T follicular helper cell (primary cell): ENCODE data around the gene NCKAP5L.
A peak's percentile ranks its signal among the peaks of the same experiment; 100 is the strongest.
"Not testable (repeated sequence)": the region's sequence is repeated elsewhere in the genome, so short reads cannot be mapped to it uniquely, and the experiment has no call there.

ENCODE experiments used
- DNase-seq: peaks from one replicate; pipeline ENCODE4 v3.0.0-alpha.2; 2020; ENCODE audit warnings: low read depth
- total RNA-seq, 2 experiments: gene quantifications; one replicate each; lab custom pipeline; 2026; lab: John Stamatoyannopoulos, UW

The NCKAP5L gene, protein sequence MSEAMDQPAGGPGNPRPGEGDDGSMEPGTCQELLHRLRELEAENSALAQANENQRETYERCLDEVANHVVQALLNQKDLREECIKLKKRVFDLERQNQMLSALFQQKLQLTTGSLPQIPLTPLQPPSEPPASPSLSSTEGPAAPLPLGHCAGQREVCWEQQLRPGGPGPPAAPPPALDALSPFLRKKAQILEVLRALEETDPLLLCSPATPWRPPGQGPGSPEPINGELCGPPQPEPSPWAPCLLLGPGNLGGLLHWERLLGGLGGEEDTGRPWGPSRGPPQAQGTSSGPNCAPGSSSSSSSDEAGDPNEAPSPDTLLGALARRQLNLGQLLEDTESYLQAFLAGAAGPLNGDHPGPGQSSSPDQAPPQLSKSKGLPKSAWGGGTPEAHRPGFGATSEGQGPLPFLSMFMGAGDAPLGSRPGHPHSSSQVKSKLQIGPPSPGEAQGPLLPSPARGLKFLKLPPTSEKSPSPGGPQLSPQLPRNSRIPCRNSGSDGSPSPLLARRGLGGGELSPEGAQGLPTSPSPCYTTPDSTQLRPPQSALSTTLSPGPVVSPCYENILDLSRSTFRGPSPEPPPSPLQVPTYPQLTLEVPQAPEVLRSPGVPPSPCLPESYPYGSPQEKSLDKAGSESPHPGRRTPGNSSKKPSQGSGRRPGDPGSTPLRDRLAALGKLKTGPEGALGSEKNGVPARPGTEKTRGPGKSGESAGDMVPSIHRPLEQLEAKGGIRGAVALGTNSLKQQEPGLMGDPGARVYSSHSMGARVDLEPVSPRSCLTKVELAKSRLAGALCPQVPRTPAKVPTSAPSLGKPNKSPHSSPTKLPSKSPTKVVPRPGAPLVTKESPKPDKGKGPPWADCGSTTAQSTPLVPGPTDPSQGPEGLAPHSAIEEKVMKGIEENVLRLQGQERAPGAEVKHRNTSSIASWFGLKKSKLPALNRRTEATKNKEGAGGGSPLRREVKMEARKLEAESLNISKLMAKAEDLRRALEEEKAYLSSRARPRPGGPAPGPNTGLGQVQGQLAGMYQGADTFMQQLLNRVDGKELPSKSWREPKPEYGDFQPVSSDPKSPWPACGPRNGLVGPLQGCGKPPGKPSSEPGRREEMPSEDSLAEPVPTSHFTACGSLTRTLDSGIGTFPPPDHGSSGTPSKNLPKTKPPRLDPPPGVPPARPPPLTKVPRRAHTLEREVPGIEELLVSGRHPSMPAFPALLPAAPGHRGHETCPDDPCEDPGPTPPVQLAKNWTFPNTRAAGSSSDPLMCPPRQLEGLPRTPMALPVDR (N-terminal part only)
- 10.7 to 21.6 reads per million in 2 experiments for total RNA-seq

DNA sequence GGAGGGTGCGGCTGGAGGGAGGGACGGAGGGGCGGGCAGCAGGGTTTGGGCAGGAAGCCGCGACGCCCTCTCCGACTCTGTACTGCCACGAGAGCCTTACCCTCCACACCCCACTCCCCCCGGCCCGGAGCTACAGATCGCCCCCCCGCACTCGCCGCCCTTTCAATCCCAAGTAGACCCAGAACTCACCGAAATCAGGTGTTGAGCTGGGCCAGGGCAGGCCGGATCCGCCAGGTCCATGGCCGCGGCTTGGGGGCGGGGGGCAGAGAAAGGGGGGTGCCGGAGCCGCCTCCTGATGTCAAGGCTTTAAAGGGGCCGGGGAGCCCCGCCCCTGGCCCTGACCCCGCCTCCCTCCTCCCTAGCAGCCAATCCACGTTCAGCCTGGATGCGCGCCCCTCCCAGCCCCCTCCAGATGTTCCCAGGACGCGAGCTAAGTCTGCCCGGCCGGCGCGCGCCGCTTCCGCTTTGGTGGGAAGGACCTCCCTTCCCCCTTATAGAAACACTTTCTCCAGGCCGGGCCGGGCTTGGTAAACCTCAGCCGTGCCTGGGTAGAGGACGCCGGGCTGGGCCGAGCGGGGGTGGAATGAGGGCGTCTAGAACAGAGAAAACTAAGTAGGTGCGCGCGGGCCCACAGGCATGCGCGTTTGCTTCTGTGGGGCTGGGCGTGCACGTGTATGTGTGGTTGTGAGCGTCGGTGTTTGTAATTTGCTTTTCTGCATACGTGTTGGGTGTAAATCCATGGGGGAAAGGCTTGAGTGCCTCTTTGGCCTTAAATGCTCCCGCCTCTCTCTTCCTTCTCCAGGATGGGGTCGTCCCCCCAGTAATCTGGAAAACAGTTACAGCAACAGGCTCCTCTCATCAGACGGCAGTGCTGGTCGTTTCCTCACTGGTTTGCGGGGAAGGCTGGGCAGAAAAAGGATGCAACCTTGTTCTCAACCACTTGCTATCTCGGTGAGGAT, at the start of gene NCKAP5L:
Gene NCKAP5L (minus strand): TSS at position 281 of the 959 bp plus-strand sequence. CDS start 24,369 bp downstream, outside the sequence.
- DNase-seq = peak; percentile 92

DNA sequence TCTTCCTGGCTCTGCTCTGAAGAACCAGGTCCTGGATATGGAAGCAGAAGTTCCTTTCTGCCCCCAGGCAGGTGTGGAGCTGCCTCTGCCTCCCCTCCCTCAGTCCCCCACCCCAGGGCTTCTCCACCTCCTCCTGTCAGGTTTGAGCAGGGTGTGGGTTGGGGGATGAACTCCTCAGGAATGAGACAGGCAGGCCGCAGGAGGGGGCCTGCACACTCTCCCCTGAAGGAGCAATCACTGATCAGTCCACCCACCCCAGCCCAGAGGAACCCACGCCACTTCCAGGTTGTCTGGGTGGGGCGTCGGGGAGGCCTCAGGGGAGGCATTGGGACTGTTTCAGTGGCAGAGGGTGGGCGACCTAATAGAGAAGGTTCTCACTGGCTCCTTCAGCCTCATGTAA, 48.9 kb upstream of the NCKAP5L start:
- DNase-seq = no peak

DNA sequence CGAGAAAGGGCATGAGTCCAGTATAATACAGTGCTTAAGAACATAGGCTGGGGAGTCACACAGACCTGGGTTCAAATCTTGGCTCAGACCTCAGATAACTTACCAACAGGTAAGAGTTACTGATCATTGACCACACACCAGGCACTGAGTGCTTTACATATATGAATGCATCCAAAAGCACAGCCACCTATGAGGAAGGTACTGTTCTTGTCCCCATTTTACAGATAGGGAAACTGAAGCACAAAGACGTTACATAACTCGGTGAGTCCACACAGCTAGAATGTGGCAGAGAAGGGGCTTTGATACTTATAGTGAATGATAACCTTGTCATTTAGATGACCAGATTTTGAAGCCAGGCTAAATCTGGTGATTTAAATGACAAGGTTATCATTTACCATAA, 47.9 kb upstream of the NCKAP5L start:
- no peak for DNase-seq

DNA sequence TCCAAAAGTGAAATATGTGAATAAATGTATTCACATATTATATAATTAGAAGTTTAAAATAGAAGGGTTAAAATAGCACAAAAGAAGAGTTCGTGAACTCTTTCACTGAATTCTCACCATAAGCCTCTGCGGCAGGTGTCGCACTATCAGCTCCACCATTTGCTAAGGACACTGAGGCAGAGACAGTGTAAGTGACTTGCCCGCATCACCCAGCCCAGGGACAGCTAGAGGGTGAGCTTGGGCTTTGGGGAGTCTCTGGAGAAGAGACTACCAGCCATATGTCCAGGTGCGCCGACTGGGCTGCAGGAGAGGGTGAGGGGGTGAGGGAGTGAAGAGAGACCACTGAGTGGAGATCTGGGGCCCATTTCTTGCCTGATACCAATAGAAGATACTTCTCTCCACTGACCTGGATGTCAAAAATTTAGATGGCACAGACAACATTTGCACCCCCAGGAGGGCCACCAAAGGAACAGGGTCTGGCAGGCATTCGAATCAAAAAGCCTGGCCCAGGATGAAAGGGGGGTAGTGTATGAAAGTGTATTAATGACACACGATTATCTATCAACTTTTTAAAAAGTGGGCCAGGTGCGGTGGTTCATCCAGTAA, 47.0 kb upstream of the NCKAP5L start:
- DNase-seq = no peak

DNA sequence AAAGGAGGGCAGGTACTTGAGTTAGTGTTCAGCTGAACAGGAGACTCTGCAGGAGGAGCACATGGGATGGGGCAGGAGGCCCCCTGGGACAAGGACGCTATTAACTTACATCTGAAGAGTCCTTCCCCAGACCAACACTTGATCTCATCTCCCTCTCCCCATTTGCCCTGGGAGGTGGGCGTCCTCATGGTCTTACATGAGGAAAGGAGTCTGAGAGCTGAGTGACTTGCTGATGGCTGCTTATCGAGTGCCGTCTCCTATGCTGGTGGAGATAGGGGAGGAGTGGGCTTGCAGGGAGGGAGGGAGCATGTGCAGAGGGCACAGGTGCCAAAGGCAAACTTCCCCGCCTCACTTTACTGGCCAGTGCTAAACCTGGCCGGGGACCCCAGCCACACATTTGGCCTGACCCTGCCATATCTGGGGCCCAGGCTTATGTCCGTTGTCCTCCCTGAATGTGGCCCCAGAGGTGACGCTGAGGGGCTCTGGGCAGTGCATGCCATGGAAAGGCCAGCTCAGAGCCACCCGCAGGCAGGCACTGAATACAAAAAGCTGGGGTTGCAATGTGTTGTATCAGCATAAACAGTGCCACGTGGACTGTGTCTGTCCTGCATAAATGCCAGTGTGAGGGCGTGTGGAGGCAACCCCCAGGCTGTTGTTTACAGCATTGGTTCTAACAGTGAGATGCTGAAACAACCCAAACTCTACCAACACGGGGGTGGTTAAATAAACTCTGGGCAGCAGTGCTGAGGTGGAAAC, 46.1 kb upstream of the NCKAP5L start:
- DNase-seq = no peak

DNA sequence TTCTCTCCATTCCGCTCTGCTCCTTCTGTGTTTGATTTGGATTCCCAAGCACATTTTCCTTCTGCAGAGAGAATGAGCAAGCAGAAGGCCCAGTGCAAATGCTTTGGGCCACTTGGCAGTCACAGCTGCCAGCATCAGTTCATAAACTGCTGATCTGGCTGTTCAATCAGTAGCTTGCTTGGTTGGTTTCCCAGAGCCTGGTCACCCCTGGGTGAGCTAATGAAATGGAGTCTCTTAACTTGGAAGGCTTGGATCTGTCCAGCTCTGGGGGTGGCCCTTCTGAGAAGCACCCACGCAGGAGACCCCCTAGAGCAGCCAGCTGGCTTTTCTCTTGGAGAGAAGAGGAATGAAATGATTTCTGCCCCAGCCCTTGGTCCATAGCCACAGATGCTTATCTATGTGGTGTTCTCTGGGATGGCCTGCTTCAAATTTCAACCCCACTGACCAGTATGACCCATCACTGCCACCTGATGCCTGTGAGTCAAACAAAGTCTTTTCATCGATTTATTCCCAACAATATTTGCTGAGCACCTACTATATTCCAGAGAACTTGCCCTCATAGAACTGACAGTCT, 45.2 kb upstream of the NCKAP5L start:
- DNase-seq = no peak

DNA sequence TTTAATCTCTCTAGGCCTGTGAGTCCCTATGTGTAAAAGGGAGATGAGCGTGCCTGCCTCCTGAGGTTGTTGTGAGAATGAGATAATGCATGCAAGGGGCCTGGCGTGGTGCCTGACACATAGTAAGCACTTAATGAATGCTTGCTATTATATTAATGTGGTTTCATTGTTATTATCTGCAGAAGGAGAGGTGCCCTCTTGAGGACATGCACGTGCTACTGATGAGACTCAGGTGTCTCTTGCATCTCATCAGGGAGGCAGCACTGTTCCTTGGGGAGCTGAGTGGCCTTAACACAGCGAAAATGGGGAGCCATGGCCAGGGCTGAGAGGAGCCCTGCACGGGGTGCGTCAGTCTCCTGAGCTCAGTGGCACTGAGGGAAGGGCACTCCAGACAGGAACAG, 44.6 kb upstream of the NCKAP5L start:
- DNase-seq = no peak

DNA sequence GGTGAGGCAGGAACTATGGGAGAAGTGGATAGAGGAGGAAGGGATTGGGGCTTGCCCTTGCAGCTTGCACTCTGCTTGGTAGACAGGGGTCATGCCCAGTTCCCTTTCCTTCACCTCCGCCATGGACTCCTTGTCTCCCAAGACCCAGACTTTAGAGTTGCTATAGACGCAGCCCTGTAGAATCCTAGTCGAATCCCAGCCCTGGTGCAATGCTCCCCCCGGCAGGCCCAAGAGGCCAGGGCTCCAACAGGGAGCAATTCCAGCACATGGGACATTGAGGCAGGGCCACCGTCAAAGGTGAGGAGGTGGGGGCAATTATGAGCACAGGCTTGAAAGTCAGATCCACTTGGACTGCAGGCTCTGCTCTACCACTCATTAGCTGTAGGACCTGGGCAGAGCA, 44.2 kb upstream of the NCKAP5L start:
- no peak for DNase-seq

DNA sequence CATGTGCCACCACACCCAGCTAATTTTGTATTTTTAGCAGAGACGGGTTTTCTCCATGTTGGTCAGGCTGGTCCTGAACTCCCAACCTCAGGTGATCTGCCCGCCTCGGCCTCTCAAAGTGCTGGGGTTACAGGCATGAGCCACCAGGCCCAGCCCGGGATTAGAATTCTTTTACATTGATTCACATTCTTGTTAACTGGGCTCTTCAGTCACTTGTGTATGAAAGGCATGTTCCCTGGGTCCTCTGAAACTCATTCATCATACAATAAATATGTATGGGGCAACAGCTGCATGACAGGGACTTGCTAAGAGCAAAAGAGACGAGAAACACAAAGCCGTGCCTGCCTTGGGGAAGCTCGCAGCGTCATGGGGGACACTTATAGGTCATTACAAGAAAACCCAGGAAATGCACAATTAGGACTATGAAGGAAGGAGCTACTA, 43.6 kb upstream of the NCKAP5L start:
- DNase-seq = not testable (repeated sequence)

DNA sequence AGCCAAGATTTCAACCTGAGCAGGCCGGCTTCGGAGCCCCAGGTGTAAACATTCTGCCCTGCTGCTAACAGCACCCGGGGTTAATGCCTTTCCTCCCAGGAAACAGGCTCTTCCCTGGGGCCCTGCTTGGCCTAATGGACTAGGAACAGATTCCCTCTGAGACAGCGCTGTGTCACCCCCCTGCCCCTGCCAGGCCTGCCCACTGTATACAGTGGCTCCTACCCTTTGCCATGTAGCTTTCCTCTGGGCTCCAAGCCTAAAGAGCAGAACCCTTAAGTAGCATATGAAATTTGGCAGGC, 43.0 kb upstream of the NCKAP5L start:
- no peak for DNase-seq

DNA sequence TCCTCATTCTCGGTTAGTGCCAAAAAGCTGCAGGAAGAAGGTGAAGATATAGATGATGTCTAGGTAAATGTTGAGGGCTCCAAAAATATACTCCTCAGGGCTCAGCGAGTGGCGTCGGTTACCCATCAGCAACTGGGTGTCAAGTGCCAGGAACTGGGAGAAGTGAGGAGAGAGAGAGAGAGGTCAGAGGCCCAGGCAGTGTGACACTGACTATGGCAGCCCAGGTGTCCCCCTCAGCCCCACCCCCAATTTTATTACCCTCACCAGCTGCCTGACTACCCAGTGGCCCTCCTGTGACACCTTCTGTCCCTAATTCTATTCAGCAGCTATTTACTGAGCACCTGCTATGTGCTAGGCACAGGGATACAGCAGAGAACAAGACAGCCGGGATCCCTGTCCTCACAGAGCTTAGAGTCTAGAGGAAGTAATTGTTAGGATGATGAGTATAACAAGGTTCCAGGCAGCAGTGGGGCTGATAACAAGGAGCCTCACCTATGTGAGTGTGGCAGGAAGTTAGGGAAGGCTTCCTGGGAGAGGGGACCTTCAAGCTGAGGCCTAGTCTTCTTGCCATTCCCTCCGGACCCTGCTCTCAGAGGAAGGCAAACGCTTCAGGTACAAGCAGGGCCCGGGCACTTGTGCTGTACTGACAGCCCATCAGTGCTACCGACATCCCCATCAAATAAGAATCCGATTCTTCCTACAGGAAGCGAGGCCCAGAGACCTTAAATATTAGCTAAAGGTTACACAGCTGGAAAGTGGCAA, 42.5 kb upstream of the NCKAP5L start:
- DNase-seq = no peak

DNA sequence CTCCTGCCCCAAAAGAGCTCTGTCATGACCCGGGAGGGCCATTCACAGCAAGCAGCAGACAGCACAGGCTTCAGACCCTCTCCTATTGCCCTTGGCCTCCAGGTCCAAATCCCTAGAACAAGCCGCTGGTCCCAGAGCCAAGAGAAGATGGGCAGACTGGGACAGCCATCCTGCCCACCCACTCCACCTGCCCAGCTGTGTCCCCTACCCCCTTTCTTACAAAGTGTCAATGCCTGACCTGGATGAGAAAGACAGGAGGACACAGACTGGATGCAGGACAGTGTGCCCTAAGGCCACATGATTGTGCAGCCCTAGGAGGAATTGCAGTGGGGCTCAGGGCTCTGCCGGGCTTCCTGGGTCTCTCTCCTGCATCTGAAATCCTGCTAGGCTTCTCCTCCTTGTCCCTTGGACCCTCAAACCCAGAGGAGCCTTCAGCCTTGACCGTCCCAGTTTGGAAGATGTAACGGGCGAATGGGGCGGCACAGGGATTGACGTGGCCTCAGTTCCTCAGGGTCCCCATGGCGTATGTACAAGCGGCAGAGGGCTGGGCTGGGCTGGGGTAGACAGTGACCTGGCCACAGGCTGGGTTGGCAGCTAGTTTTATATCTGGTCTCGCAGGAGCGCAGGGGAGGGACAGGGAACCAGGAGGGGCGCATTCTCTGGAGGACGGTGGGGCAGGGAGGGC, 41.7 kb upstream of the NCKAP5L start:
- DNase-seq = no peak

DNA sequence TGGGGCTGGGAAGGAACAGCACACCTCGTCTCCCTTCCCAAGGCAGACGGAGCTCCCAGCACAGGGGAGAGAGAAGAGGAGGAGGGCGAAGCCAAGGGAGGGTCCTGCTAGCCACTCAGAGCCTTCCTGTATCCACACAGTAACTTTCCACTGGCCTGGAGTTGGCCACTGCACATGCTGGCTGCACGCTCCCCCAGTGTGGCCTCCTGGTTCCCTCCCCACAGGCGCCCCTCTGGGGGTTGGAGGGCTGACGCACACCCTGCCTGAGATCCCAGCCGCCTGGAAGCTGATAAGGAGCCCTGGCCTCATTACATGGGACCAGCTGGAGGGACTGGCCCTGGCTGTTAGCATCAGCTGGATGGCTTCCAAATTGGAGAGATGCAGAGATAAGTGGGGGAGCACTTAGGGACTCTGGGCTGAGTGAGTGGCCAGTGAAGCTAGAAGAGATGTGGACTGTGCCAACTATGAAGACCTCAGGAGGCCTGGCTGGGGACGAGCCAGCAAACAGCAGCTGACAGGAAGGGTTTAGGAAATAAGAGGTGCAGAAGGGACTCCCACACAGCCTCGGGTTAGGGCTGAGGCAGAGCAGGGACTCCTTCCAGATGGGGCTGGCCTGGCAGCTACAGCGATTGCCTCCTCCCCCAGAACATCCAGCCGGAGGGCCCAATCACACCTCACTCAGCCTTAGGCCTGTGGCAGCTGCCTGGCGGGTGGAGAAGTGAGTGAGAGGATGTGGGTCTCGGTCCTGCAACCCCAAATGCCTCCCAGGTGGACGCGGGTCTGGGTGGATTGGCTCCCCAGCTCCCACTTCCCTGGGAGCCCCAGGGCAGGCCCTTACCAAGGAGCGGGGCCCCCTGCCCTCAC, 41.0 kb upstream of the NCKAP5L start:
- DNase-seq = no peak

DNA sequence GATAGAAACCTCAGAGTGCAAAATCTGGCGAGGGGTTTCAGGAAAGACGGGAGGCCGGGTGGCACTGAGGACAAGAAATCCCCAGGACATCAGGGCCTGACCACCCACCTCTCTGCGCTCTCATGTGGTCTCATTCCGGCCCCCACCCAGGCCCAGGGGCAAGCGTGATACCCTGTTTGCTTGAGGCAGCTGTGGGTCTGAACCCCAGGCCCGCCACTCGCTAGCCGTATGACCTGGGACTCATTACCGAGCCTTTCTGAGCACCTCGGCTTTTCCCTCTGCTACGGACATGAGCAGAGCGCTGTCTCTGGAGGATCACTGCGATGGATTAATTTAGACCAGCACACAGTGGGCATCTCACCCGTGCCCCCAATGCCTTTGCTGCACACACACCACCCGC, 40.2 kb upstream of the NCKAP5L start:
- no peak for DNase-seq

DNA sequence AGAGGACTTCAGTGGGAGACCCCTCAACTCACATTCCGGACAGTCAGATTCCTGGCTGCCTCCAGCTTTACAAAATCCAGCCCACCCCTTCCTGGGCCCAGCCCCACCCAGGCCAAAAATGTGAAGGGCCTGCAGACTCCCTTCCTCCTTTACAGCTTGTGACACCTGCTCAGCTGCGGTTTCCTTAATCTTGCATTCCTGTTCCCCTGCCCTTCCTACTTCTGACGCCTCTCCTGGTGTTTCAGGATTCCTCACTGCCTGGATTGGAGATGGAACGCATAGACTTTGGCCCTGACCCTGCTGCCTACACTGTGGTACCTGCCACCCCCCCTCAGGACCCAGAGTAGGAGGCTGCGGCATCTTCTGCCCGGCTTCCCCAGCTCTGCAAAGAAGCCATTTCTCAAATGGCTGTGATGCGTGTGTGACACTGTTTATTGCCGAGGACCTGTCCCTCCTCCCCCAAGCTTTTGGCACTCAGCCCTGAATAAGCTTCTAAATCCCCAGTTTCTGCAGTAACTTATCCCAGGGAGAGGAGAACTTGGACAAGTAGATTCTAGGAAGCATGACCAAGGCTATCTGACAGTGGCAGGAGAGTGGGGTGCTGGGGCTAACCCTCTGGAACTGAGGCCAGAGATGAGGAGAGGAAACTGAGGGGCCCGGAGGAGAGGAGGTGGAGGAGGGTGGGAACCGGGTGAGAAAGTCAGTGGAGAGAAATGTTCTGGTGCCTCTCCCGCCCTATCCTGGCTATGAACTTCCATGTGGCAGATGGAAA, 39.5 kb upstream of the NCKAP5L start:
- DNase-seq = no peak

DNA sequence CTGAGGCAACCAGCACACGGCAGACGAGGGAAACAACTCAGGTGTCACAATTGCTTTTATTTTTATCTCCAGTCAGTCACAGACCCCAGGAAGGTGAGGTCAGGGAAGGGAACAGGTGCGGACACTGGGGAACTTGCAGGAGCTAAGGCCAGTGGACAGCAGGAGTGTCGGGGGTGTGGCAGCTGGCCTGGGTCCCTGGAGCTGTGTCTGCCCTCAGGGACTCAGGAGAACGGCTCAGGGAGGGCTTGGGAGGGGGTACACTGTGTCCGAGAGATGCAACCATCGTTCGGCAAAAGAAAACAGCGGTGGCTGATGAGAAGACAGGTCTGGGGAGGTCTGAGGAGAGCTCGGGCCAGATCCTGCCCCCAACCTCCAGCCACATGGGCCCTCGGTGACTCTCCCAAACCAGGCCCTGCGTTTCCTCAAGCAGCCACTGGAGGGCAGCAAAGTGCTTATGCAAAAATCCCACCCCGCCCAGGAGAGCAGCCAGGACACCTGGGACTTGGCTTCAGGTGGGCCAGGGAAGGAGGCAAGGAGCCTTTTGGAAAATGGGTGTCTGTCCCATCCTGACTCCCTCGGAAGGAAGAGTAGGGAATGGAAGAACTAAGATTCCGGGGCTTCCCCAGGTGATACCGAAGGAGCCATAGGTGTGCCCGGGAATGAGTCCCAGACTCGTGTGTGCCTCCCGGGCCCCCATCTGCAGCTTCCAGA, 38.8 kb upstream of the NCKAP5L start:
- peak; percentile 54 for DNase-seq
